ENCODE results near the gene SLC15A3.

The SLC15A3 gene

DNA sequence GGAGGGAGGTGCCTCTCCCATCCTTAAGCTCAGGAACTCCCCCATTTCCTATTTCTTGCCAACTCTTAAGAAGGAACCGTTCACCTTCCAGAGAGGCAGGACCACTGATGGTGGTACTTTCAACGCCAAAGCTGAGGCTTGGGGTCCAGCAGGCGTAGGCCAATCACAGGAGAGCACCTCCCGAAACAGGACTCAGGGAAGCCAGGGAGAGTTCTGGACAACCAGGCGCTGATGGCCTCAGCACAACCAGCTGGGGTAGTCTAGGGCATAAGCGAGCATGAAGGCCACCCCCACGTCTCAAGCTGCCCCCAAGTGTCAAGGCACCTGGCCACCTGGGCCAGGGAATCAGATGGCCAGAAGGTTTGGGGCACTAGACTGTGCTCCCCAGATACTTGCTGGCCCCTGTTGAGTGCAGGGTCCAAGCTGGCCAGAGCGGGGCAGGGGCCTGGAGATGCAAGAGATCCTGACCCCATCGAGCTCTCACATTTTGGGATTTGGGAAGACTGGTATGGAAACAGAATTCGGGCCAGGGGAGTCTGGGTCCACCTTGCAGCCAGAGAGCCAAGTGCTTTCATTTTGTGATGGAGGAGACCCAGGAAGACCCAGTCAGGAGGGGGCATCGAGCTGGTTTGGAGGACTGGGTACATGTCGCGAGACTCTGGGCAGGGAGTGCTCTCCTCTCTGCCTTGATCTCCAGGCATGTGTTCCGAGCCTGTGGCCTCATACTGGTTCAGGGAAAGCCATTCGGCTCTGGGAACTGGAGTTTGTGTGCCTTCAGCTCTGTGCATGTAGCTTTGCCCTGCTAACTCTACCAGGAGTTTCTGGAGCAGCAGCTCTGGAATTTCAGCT lies 20.4 kb upstream of the SLC15A3 start:
- no peaks in the 10 kb centered on the region for H3K36me3 ChIP-seq (ENCODE audit: control insufficient read depth, insufficient read depth, low read length)
- peaks cover 8% of the 10 kb centered on the region for H3K4me1 ChIP-seq (ENCODE audit: control insufficient read depth, insufficient read depth, low read length)
- no peaks in the 10 kb centered on the region for H3K9me3 ChIP-seq (ENCODE audit: control insufficient read depth, low read length)
- no peak overlapping the region for H3K4me3 ChIP-seq (ENCODE audit: low read length)
- no peaks in the 10 kb centered on the region for H3K27me3 ChIP-seq (ENCODE audit: control insufficient read depth, insufficient read depth, low read length)
- peak overlapping the region; percentile 18 for H3K9ac ChIP-seq (ENCODE audit: low read length)

DNA sequence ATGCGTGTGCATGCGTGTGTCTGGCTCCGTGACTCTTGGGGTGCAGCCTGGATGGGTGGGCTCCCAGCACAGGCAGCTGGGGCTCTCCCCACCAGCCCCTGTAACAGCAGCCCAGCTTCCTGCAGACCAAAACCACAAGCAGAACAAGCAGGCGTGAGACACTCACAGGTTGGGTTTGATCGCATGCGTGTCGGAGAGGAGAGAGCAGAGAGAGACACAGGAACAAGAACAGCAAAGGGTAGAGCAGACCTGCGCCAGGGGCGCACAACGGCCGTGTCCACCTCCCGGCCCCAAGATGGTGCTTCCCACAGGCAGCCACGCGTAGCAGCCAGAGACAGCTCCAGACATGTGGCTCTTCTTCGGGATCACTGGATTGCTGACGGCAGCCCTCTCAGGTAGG lies 19.5 kb upstream of the SLC15A3 start, which contains the start of gene CD6:
Gene CD6 (plus strand): TSS at position 161 of the 400 bp plus-strand sequence. CDS start 186 bp downstream, at position 347.
- Histone ChIP-seq H3K9me3 (ENCODE audit: control insufficient read depth, low read length) (no peaks in the 10 kb centered on the region), H3K36me3 (ENCODE audit: control insufficient read depth, insufficient read depth, low read length) (no peaks in the 10 kb centered on the region), H3K4me3 (ENCODE audit: low read length) (no peak within 1 kb of the TSS), H3K4me1 (ENCODE audit: control insufficient read depth, insufficient read depth, low read length) (peaks cover 8% of the 10 kb centered on the region), H3K9ac (ENCODE audit: low read length) (peak within 1 kb of the TSS; percentile 18), H3K27me3 (ENCODE audit: control insufficient read depth, insufficient read depth, low read length) (no peaks in the 10 kb centered on the region)

DNA sequence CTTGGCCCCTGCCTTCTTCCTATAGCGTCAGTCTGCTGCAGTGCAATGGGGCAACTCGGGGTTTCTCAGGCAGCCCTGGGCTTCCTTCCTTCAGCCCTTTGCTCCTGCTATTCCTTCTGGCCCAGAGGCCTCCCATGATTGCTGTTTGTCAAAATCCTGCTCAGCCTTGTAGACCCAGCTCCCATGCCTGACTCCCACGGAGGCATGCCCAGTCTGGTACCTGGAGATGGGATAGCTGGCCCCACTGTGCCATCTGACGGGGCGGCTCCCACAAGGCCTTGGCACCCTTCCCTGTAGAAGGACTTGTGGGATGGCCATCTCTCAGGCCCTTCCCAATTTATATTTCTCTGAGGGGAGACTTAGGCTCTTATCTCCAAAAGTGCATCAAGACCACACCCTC lies 18.9 kb upstream of the SLC15A3 start:
- Histone ChIP-seq H3K9me3 (ENCODE audit: control insufficient read depth, low read length) (no peaks in the 10 kb centered on the region), H3K9ac (ENCODE audit: low read length) (no peak overlapping the region), H3K27me3 (ENCODE audit: control insufficient read depth, insufficient read depth, low read length) (no peaks in the 10 kb centered on the region), H3K36me3 (ENCODE audit: control insufficient read depth, insufficient read depth, low read length) (no peaks in the 10 kb centered on the region), H3K4me3 (ENCODE audit: low read length) (no peak overlapping the region), H3K4me1 (ENCODE audit: control insufficient read depth, insufficient read depth, low read length) (peaks cover 8% of the 10 kb centered on the region)

DNA sequence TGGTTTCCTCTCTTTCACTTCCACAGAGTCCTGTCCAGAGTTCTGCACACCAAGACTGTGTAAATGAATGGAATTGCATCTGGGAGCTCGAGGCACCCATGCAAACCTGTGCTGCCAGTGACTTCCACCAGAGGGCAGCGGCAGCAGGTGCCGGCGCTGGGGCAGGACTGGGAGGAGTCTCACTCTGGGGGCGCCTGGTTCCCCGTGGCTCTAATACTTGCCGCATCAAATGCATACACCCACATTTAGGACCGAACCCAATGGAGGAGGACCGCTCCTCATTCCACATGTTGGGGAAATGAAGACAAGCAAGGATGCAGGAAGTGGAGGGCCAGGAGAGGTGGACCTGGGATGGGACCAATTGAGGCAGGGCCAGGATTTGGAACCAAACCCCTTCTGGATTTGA lies 18.4 kb upstream of the SLC15A3 start:
- H3K9ac ChIP-seq (ENCODE audit: low read length): no peak overlapping the region
- no peaks in the 10 kb centered on the region for H3K36me3 ChIP-seq (ENCODE audit: control insufficient read depth, insufficient read depth, low read length)

DNA sequence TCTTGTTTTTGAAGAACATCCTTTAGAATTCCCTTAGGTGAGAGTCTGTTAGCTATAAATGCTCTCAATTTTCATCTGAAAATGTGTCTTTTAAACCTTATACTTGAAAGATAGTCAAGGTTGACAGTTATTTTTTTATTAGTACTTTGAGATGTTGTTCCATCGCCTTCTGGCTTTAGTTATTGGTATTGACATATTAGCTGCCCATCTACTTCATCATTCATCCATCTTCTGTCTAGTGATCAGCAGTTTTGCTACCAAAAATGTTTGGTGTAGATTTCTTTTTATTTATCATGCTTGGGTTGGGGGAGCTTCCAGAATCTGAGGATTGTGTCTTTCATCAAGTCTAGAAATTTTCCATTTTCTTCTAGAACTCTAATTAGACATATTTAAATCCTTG lies 16.2 kb upstream of the SLC15A3 start:
- H3K9ac ChIP-seq (ENCODE audit: low read length): no peak overlapping the region
- H3K4me1 ChIP-seq (ENCODE audit: control insufficient read depth, insufficient read depth, low read length): peaks cover 8% of the 10 kb centered on the region
- no peaks in the 10 kb centered on the region for H3K27me3 ChIP-seq (ENCODE audit: control insufficient read depth, insufficient read depth, low read length)
- H3K9me3 ChIP-seq (ENCODE audit: control insufficient read depth, low read length): no peaks in the 10 kb centered on the region
- H3K4me3 ChIP-seq (ENCODE audit: low read length): no peak overlapping the region
- H3K36me3 ChIP-seq (ENCODE audit: control insufficient read depth, insufficient read depth, low read length): no peaks in the 10 kb centered on the region

More for the DNA sequence above, 18.4 kb upstream of the SLC15A3 start:
- Histone ChIP-seq H3K9me3 (ENCODE audit: control insufficient read depth, low read length) (no peaks in the 10 kb centered on the region), H3K4me3 (ENCODE audit: low read length) (no peak overlapping the region), H3K27me3 (ENCODE audit: control insufficient read depth, insufficient read depth, low read length) (no peaks in the 10 kb centered on the region), H3K4me1 (ENCODE audit: control insufficient read depth, insufficient read depth, low read length) (peaks cover 8% of the 10 kb centered on the region)

DNA sequence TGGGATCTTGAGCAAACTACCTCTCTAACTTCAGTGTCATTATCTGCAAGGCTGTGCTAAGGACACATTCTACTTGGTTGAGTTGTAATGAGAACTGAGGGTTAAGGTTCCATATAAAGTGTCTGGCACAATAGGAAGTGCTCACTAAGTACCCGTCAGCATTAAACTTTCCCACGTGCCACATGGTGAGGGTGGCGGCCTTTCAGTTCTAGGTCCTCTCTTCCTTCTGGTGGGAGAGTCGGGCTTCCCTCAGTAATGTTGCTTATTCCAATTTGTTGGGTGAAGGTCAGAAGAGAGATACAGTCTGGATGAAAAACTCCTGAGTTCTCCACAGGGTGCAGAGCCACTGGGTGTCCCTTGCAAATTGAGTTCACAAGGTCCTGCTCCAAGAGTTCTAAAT lies 14.9 kb upstream of the SLC15A3 start:
- Histone ChIP-seq H3K9me3 (ENCODE audit: control insufficient read depth, low read length) (no peaks in the 10 kb centered on the region), H3K4me1 (ENCODE audit: control insufficient read depth, insufficient read depth, low read length) (peaks cover 8% of the 10 kb centered on the region), H3K27me3 (ENCODE audit: control insufficient read depth, insufficient read depth, low read length) (no peaks in the 10 kb centered on the region), H3K9ac (ENCODE audit: low read length) (no peak overlapping the region), H3K36me3 (ENCODE audit: control insufficient read depth, insufficient read depth, low read length) (no peaks in the 10 kb centered on the region), H3K4me3 (ENCODE audit: low read length) (no peak overlapping the region)

DNA sequence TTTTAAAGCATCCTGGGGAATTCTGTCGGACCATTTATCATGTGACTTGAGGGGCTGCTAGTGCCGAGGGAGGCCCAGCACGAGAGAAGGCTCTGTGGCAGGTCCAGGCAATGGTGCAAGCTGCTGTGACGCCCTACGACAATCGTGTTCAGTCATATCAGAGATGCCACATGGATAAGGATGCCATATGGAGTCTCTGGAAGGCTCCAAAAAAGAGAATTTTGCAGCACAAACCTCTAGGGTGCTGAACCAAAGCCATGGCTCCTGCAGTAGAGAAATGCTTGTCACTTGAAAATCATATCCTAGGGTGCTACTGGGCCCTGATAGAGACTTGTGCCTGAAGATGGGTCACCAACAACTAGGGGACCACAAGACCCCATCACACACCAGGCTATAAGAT lies 12.8 kb upstream of the SLC15A3 start:
- no peaks in the 10 kb centered on the region for H3K36me3 ChIP-seq (ENCODE audit: control insufficient read depth, insufficient read depth, low read length)
- no peaks in the 10 kb centered on the region for H3K4me1 ChIP-seq (ENCODE audit: control insufficient read depth, insufficient read depth, low read length)
- no peaks in the 10 kb centered on the region for H3K27me3 ChIP-seq (ENCODE audit: control insufficient read depth, insufficient read depth, low read length)
- H3K4me3 ChIP-seq (ENCODE audit: low read length): no peak overlapping the region
- no peaks in the 10 kb centered on the region for H3K9me3 ChIP-seq (ENCODE audit: control insufficient read depth, low read length)
- no peak overlapping the region for H3K9ac ChIP-seq (ENCODE audit: low read length)

DNA sequence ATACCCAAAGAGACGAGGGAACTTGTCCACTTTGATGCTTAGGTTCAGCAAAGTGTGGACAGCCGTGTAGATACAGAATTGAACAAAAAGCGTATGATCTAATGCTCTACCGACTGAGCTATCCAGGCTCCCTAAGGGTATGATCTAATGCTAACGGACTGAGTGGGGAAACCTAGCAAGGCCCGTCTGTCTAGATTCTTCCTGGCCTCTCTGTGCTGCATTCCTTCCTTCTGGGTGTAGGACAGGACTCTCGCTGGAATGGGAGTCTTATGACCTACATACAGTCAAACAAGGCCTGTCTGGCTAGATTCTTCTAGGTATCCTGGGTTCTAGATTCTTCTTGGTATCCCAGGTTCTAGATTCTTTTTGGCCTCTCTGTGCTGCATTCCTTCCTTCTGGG lies 8.4 kb upstream of the SLC15A3 start:
- Histone ChIP-seq H3K4me1 (ENCODE audit: control insufficient read depth, insufficient read depth, low read length) (no peaks in the 10 kb centered on the region), H3K4me3 (ENCODE audit: low read length) (no peak overlapping the region), H3K9me3 (ENCODE audit: control insufficient read depth, low read length) (no peaks in the 10 kb centered on the region), H3K36me3 (ENCODE audit: control insufficient read depth, insufficient read depth, low read length) (no peaks in the 10 kb centered on the region), H3K27me3 (ENCODE audit: control insufficient read depth, insufficient read depth, low read length) (no peaks in the 10 kb centered on the region), H3K9ac (ENCODE audit: low read length) (no peak overlapping the region)

DNA sequence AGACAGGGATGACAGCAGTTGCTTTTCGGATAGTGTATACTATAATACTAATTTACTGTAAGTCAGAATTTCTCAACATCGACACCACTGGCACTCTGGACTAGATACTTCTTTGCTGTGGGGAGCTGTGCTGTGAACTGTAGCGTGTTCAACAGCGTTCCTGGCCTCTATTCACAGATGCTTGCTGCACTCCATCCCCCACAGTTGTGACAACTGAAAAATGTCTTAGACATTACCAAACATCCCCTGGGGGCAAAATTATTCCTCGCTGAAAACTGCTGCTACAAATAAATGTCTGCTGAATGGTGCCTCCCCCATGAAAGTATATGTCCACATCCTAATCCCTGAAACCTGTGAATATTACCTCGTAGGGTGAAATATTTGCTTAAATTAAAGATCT lies 7.5 kb upstream of the SLC15A3 start:
- H3K9me3 ChIP-seq (ENCODE audit: control insufficient read depth, low read length): no peaks in the 10 kb centered on the region
- no peak overlapping the region for H3K4me3 ChIP-seq (ENCODE audit: low read length)

DNA sequence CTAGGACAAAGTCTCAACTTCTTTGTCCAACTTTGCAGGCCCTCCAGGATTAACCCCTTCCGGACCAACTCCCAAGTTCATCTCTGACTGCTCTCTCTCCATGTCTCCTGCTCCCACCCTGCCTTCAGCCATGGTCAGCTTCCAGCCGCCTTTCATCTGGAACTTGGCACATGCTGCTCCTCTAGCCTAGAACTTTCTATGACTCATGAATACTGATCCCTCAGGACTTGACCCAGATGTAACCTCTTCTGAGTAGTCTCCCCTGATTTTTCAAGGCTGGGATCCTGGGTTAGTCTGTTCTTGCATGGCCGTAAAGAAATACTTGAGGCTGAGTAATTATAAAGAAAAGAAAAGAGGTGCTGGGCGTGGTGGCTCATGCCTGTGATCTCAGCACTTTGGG lies 5.2 kb upstream of the SLC15A3 start:
- Histone ChIP-seq H3K4me1 (ENCODE audit: control insufficient read depth, insufficient read depth, low read length) (no peaks in the 10 kb centered on the region), H3K9me3 (ENCODE audit: control insufficient read depth, low read length) (no peaks in the 10 kb centered on the region), H3K4me3 (ENCODE audit: low read length) (no peak overlapping the region), H3K9ac (ENCODE audit: low read length) (no peak overlapping the region), H3K36me3 (ENCODE audit: control insufficient read depth, insufficient read depth, low read length) (no peaks in the 10 kb centered on the region), H3K27me3 (ENCODE audit: control insufficient read depth, insufficient read depth, low read length) (no peaks in the 10 kb centered on the region)

More for the DNA sequence above, 7.5 kb upstream of the SLC15A3 start:
- H3K9ac ChIP-seq (ENCODE audit: low read length): no peak overlapping the region
- no peaks in the 10 kb centered on the region for H3K27me3 ChIP-seq (ENCODE audit: control insufficient read depth, insufficient read depth, low read length)
- H3K4me1 ChIP-seq (ENCODE audit: control insufficient read depth, insufficient read depth, low read length): no peaks in the 10 kb centered on the region
- no peaks in the 10 kb centered on the region for H3K36me3 ChIP-seq (ENCODE audit: control insufficient read depth, insufficient read depth, low read length)

DNA sequence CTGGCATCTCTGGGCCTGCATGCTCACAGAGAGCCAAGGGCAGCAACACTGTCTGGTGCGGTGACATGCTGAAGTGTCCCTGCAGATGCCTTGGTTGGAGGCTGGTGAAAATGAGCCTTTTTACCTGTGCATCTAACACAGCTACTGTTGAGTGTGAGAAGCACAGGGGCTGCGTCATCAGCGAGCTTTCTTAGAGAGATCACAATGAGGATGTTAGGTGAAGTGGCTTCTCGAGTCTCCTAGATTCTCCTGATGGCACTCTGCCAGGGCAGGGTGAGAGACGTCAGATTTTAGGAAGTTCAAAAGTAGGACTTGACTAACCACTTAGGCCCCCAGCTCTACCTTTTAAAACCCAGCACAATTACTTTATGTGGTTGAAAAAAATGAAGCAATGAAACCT lies 3.6 kb upstream of the SLC15A3 start:
- H3K4me3 ChIP-seq (ENCODE audit: low read length): no peak overlapping the region
- H3K27me3 ChIP-seq (ENCODE audit: control insufficient read depth, insufficient read depth, low read length): no peaks in the 10 kb centered on the region
- no peaks in the 10 kb centered on the region for H3K36me3 ChIP-seq (ENCODE audit: control insufficient read depth, insufficient read depth, low read length)
- H3K4me1 ChIP-seq (ENCODE audit: control insufficient read depth, insufficient read depth, low read length): peaks cover 9% of the 10 kb centered on the region
- no peaks in the 10 kb centered on the region for H3K9me3 ChIP-seq (ENCODE audit: control insufficient read depth, low read length)
- no peak overlapping the region for H3K9ac ChIP-seq (ENCODE audit: low read length)

DNA sequence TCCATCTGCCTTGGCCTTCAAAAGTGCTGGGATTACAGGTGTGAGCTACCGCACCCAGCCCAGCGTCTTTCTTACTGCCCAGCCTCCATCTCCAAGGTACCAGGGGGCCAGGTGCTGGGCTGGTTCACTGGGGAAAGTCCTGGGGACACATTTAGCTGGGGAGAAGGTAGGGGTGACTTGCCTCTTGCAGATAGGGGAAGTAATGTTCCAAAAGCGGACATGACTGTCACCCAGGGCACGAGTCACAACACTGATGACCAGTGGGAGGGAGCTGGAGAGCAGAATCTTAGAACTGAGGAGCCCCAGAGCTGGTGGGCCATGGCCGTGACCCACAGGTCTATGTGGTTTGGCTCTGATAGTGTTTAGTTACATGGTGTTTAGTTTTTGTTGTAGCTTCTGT lies 2.4 kb upstream of the SLC15A3 start:
- no peak overlapping the region for H3K4me3 ChIP-seq (ENCODE audit: low read length)
- H3K4me1 ChIP-seq (ENCODE audit: control insufficient read depth, insufficient read depth, low read length): peaks cover 9% of the 10 kb centered on the region
- no peaks in the 10 kb centered on the region for H3K27me3 ChIP-seq (ENCODE audit: control insufficient read depth, insufficient read depth, low read length)
- no peaks in the 10 kb centered on the region for H3K36me3 ChIP-seq (ENCODE audit: control insufficient read depth, insufficient read depth, low read length)
- no peaks in the 10 kb centered on the region for H3K9me3 ChIP-seq (ENCODE audit: control insufficient read depth, low read length)
- no peak overlapping the region for H3K9ac ChIP-seq (ENCODE audit: low read length)
